ENCODE results near the gene OR6C70. TPM values are rescaled to one million over a fixed set of nuclear protein-coding genes. Genes with fewer than 3 reads are reported as not detected.
A peak's percentile ranks its signal among the peaks of the same experiment; 100 is the strongest.

The OR6C70 gene
- total and polyA plus RNA-seq, 2 of the 13 experiments (the other 11 are each of a cell fraction or from before 2014, with no cell fraction given) = not detected

DNA sequence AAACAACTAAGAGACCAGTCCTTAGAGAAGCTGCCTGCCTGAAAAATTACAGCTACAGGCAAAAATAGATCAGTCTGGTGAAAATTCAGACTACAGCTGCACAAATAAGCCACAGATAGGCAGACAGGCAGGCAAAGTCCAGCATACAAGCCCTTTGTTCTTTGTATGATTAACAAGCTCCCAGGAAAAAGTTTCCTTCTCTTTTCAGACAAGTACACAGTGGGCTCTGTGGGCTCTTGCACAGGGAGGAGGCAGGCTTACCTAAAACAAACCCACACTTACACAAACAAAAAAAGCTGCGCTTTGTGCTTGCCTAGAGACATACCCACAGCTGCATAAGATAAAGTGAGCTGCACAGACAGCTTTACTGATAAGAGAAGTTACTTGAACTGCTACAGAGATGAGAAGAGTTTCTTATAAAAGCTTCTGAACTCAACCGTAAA lies 29.9 kb upstream of the OR6C70 start (continued):
- TF ChIP-seq, protein P1, sequence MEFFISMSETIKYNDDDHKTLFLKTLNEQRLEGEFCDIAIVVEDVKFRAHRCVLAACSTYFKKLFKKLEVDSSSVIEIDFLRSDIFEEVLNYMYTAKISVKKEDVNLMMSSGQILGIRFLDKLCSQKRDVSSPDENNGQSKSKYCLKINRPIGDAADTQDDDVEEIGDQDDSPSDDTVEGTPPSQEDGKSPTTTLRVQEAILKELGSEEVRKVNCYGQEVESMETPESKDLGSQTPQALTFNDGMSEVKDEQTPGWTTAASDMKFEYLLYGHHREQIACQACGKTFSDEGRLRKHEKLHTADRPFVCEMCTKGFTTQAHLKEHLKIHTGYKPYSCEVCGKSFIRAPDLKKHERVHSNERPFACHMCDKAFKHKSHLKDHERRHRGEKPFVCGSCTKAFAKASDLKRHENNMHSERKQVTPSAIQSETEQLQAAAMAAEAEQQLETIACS (CRISPR knock-in tag; IDR thresholded peaks at IDR 0.05) = no peak
- no peak for TF ChIP-seq RFX3 (CRISPR knock-in tag; IDR thresholded peaks at IDR 0.05)
- TF ChIP-seq NR2F6 (IDR thresholded peaks at IDR 0.05) = no peak
- TF ChIP-seq NR2F6 (CRISPR knock-in tag; IDR thresholded peaks at IDR 0.05) = peak; percentile 8; the same call in 1 of the 2 replicates
- TF ChIP-seq, protein P2, sequence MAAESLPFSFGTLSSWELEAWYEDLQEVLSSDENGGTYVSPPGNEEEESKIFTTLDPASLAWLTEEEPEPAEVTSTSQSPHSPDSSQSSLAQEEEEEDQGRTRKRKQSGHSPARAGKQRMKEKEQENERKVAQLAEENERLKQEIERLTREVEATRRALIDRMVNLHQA (CRISPR knock-in tag; IDR thresholded peaks at IDR 0.05) = no peak

DNA sequence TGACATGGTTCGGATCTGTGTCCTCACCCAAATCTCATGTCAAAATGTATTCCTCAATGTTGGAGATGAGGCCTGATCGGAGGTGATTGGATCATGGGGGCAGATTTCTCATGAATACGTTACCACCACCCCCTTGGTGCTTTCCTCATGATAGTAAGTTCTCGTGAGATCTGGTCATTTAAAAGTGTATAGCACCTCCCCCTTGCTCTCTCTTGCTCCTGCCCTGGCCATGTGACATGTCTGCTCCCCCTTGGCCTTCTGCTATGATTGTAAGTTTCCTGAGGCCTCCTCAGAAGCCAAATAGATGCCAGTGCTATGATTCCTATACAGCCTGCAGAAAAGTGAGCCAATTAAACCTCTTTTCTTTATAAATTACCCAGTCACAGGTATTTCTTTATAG lies 29.3 kb upstream of the OR6C70 start:
- BruUV-seq (replicated peaks) = no TSS peak
- TF ChIP-seq, protein P3, sequence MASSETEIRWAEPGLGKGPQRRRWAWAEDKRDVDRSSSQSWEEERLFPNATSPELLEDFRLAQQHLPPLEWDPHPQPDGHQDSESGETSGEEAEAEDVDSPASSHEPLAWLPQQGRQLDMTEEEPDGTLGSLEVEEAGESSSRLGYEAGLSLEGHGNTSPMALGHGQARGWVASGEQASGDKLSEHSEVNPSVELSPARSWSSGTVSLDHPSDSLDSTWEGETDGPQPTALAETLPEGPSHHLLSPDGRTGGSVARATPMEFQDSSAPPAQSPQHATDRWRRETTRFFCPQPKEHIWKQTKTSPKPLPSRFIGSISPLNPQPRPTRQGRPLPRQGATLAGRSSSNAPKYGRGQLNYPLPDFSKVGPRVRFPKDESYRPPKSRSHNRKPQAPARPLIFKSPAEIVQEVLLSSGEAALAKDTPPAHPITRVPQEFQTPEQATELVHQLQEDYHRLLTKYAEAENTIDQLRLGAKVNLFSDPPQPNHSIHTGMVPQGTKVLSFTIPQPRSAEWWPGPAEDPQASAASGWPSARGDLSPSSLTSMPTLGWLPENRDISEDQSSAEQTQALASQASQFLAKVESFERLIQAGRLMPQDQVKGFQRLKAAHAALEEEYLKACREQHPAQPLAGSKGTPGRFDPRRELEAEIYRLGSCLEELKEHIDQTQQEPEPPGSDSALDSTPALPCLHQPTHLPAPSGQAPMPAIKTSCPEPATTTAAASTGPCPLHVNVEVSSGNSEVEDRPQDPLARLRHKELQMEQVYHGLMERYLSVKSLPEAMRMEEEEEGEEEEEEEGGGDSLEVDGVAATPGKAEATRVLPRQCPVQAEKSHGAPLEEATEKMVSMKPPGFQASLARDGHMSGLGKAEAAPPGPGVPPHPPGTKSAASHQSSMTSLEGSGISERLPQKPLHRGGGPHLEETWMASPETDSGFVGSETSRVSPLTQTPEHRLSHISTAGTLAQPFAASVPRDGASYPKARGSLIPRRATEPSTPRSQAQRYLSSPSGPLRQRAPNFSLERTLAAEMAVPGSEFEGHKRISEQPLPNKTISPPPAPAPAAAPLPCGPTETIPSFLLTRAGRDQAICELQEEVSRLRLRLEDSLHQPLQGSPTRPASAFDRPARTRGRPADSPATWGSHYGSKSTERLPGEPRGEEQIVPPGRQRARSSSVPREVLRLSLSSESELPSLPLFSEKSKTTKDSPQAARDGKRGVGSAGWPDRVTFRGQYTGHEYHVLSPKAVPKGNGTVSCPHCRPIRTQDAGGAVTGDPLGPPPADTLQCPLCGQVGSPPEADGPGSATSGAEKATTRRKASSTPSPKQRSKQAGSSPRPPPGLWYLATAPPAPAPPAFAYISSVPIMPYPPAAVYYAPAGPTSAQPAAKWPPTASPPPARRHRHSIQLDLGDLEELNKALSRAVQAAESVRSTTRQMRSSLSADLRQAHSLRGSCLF (CRISPR knock-in tag; IDR thresholded peaks at IDR 0.05; ENCODE audit: borderline replicate concordance) = no peak
- TF ChIP-seq POLR2G (IDR thresholded peaks at IDR 0.05; ENCODE audit: low read depth, low read length) (peak; percentile 5; the same call in 1 of the 2 replicates), ELF3 (CRISPR knock-in tag; IDR thresholded peaks at IDR 0.05) (no peak), SMYD3 (CRISPR knock-in tag; IDR thresholded peaks at IDR 0.05) (no peak), CHD2 (IDR thresholded peaks at IDR 0.05; ENCODE audit: low read depth, low read length) (peak; percentile 57; the same call in 1 of the 2 replicates), TP53 (CRISPR knock-in tag; conservative IDR thresholded peaks at IDR 0.05) (no peak)
- TF ChIP-seq, protein P4, sequence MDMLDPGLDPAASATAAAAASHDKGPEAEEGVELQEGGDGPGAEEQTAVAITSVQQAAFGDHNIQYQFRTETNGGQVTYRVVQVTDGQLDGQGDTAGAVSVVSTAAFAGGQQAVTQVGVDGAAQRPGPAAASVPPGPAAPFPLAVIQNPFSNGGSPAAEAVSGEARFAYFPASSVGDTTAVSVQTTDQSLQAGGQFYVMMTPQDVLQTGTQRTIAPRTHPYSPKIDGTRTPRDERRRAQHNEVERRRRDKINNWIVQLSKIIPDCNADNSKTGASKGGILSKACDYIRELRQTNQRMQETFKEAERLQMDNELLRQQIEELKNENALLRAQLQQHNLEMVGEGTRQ (IDR thresholded peaks at IDR 0.05; ENCODE audit: low read depth, low read length) = no peak
- TF ChIP-seq, protein P4 (CRISPR knock-in tag; IDR thresholded peaks at IDR 0.05; ENCODE audit: borderline replicate concordance) = peak; percentile 57; the same call in 1 of the 2 replicates

More for the DNA sequence above, 29.3 kb upstream of the OR6C70 start:
- peak overlapping the region; percentile 86 for H3K27ac ChIP-seq (ENCODE audit: extremely low read length, insufficient read depth, low read length)
- no peaks in the 10 kb centered on the region for H4K20me1 ChIP-seq (ENCODE audit: insufficient read depth, low read length)
- ATAC-seq (peak; percentile 31), FAIRE-seq (no peak), DNase-seq (ENCODE audit: low spot score) (peak; percentile 26)
- H3K9me3 ChIP-seq (ENCODE audit: low read length) = no peaks in the 10 kb centered on the region
- WGBS (ENCODE audit: low lambda C conversion rate) = 74% methylated on average over 4 of the region's 4 CpGs
- POLR2A ChIA-PET = interaction anchor here (1.1 to 1.2 kb wide), 3 partner anchors 182 to 330 kb away, joined by 4 to 8 read pairs (median 4); partner anchors contain the start of genes BLOC1S1 and DNAJC14
- H3K27me3 ChIP-seq (ENCODE audit: control insufficient read depth in 1 of 2, insufficient read depth in 2 of 2, low read length in 2 of 2) = no peaks in the 10 kb centered on the region
- in situ Hi-C loops (cut with HindIII; ENCODE audit: extremely low pct_ligation_motif_present, low pct_unique_long_range_greater_than_20kb) = no loop called here
- H3K9ac ChIP-seq (ENCODE audit: insufficient read depth, low read depth, low read length) = peak overlapping the region; percentile 50
- H3K4me1 ChIP-seq (ENCODE audit: insufficient read depth, low read length) = peaks cover 49% of the 10 kb centered on the region
- intact Hi-C loops (cut with micrococcal nuclease; ENCODE audit: unreplicated experiment) = no loop called here
- H3K4me2 ChIP-seq (ENCODE audit: low read depth, low read length) = peak overlapping the region; percentile 77
- CTCF ChIA-PET (ENCODE audit: low intra/inter-chr PET ratio, low total read pairs) = no interaction called here
- no peaks in the 10 kb centered on the region for H3K36me3 ChIP-seq (replicated peaks in 1 of 2; ENCODE audit: control insufficient read depth in 1 of 2, insufficient read depth in 2 of 2, low read length in 2 of 2)
- H2AFZ ChIP-seq (ENCODE audit: low read length) = peak overlapping the region; percentile 30
- H3K4me3 ChIP-seq (replicated peaks in 1 of 3; ENCODE audit: insufficient read depth in 1 of 3, low read depth in 2 of 3, low read length in 3 of 3) = no peak overlapping the region; a peak in 1 of 6 replicates
- H3K79me2 ChIP-seq (ENCODE audit: insufficient read depth, low read length) = no peaks in the 10 kb centered on the region
